ENCODE measurements around the gene TCEAL4.

Gene TCEAL4

DNA sequence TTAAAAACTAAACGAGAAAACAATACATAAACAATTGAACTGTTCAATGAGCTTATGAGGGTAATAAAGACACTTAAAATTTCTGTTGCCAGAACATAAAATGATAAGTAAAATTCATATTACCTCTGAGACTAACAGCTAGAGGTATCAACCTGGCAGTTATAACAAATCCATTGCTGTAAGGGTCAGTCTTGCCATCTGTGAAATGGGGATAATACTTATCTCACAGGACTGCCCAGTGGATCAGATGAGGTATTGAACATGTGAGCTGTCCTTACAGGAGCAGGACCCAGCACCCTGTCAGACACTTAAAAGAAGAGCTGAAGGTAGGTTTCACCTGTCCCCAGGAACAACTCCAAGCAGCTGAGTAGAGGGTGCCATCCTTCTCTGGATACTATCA is 25.0 kb downstream of the TCEAL4 start:
- TF ChIP-seq, protein P1, sequence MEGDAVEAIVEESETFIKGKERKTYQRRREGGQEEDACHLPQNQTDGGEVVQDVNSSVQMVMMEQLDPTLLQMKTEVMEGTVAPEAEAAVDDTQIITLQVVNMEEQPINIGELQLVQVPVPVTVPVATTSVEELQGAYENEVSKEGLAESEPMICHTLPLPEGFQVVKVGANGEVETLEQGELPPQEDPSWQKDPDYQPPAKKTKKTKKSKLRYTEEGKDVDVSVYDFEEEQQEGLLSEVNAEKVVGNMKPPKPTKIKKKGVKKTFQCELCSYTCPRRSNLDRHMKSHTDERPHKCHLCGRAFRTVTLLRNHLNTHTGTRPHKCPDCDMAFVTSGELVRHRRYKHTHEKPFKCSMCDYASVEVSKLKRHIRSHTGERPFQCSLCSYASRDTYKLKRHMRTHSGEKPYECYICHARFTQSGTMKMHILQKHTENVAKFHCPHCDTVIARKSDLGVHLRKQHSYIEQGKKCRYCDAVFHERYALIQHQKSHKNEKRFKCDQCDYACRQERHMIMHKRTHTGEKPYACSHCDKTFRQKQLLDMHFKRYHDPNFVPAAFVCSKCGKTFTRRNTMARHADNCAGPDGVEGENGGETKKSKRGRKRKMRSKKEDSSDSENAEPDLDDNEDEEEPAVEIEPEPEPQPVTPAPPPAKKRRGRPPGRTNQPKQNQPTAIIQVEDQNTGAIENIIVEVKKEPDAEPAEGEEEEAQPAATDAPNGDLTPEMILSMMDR (IDR thresholded peaks at IDR 0.05; ENCODE audit: control insufficient read depth, insufficient read depth, low read depth, low read length, missing control alignments): no peak
- no peak overlapping the region for H3K4me3 ChIP-seq (ENCODE audit: control insufficient read depth, low read depth, low read length)
- DNase-seq (ENCODE audit: low read depth): no peak

DNA sequence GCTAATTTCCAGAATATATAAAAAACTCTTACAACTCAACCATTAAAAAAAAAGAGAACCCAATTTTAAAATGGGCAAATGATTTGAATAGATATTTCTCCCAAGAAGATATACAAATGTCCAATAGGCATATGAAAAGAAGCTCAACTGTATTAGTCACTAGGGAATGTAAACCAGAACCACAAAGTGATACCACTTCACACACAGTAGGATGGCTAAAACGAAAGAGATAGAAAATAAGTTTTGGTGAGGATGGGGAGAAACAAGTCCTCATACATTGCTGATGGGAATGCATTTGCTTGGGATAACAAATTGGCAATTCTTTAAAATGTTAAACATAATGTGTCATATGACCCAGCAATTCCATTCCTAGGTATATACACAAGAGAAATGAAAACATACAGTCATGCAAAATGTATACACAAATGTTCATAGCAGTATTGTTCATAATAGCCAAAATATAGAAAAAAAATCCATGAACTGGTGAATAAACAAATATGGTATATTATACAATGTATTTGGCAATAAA is 28.1 kb downstream of the TCEAL4 start:
- no peak for DNase-seq (ENCODE audit: low read depth)
- no peak overlapping the region for H3K4me3 ChIP-seq (ENCODE audit: control insufficient read depth, low read depth, low read length)
- TF ChIP-seq, protein P1 (IDR thresholded peaks at IDR 0.05; ENCODE audit: control insufficient read depth, insufficient read depth, low read depth, low read length, missing control alignments): no peak

DNA sequence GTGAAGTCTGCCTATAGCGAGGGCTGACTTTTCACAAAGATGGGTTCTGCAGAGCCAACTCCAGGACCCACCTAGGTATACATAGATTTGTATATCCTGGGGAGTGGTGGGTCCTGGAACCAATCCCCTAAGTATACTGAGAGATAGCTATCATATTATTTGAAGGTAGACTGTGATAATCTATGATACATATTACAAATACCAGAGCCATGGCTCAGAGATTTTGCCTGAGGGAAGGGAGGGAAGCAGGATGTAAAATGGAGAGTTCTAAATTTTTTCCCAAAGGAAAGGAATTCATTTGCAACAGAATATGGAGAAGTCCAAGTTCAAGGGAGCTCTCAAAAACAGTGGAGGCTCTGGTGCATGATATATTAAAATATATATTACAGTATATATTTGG is 29.7 kb downstream of the TCEAL4 start:
- H3K4me3 ChIP-seq (ENCODE audit: control insufficient read depth, low read depth, low read length): no peak overlapping the region
- no peak for DNase-seq (ENCODE audit: low read depth)
- TF ChIP-seq, protein P1 (IDR thresholded peaks at IDR 0.05; ENCODE audit: control insufficient read depth, insufficient read depth, low read depth, low read length, missing control alignments): no peak

DNA sequence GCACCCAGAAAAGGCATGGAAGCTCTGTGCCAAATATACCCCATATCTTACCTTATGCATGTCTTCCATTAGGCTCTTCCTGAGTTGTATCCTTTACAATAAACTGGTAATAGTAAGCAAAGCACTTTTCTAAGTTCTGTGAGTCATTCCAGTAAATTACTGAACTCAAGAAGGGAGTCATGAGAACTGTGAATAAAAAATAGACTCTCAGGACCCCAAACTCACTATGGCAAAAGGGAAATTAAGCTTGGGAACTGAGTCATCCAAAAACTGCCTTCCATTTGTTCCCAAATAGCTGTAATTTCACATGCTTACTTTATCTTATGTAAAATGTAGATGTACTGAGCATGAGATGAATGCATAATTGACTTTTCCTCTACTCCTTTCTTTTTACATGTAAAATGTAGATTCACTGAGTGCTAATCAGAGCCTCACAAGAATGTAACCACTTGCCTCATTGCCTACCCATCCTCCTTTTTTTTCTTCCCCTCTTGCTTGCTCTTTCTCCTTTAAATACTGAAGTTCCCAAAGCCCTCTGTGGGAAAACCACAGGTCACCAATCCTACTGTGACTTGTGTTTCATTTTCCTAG is 30.6 kb downstream of the TCEAL4 start:
- TF ChIP-seq, protein P1 (IDR thresholded peaks at IDR 0.05; ENCODE audit: control insufficient read depth, insufficient read depth, low read depth, low read length, missing control alignments): no peak
- DNase-seq (ENCODE audit: low read depth): no peak

DNA sequence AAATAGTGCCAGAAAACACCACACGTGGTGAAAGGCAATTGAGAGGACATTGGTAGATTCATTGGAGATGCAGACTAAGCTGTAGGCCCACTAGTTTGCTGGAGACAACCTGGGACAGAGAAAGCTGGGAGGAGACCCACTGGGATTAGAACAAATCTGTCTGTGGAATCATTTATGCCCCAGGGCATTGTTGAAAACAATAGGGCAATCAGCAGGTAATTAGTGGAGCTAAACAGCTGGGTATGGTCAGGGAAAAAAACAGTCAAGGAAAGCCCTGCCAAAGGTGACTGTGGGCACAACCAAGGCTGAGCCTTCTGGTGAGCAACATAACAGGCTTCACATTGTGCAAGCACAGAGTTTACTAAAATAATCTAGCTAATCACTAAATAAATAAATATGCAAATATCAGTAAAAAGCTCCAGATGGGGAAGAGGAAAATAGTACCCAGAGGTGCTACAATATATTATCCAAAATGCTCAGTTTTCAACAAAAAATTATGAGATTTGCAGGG is 31.4 kb downstream of the TCEAL4 start:
- TF ChIP-seq, protein P1 (IDR thresholded peaks at IDR 0.05; ENCODE audit: control insufficient read depth, insufficient read depth, low read depth, low read length, missing control alignments): no peak
- no peak for DNase-seq (ENCODE audit: low read depth)
- no peak overlapping the region for H3K4me3 ChIP-seq (ENCODE audit: control insufficient read depth, low read depth, low read length)

More for the DNA sequence above, 30.6 kb downstream of the TCEAL4 start:
- H3K4me3 ChIP-seq (ENCODE audit: control insufficient read depth, low read depth, low read length): no peak overlapping the region

DNA sequence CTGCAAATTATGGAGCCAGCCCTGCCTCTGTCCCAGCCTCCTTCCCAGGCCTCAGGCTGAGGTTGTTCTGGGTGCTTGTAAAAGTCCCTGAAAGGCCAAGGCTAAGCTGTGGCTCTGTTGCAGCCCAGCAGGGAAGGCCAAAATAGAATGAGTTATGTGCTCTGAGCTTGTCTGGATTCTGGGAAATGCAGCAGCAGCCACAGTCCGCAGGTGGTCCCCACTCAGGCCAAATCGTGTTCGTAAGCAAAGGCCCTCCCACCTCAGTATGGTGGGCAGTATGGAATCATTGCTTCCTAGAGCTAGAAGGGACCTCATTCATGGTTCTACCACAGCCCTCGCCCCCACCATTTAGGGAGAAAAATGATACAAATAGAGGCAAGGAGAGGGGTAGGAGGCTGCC is 38.8 kb downstream of the TCEAL4 start:
- H3K4me3 ChIP-seq (ENCODE audit: control insufficient read depth, low read depth, low read length): no peak overlapping the region
- TF ChIP-seq, protein P1 (IDR thresholded peaks at IDR 0.05; ENCODE audit: control insufficient read depth, insufficient read depth, low read depth, low read length, missing control alignments): no peak
- no peak for DNase-seq (ENCODE audit: low read depth)
